ENCODE results near the gene RFC1.
"Not testable (repeated sequence)": the region's sequence is repeated elsewhere in the genome, so short reads cannot be mapped to it uniquely, and the experiment has no call there.

RFC1 gene

GRCh38 chr4:39304651-39305050 is 61.5 kb downstream of the RFC1 start:
- DNase-seq, result no peak

GRCh38 chr4:39303871-39304270 is 62.3 kb downstream of the RFC1 start:
- no peak for DNase-seq

- DNase-seq, result no peak
These were observed 63.3 kb downstream of the RFC1 start for GRCh38 chr4:39302901-39303300.

GRCh38 chr4:39295784-39296183 is 70.4 kb downstream of the RFC1 start:
- DNase-seq, result no peak

- not testable (repeated sequence) for DNase-seq
These were observed 73.7 kb downstream of the RFC1 start for GRCh38 chr4:39292433-39292832.

GRCh38 chr4:39291686-39292085 is 74.5 kb downstream of the RFC1 start:
- no peak for DNase-seq

- DNase-seq, result no peak
These were observed 78.9 kb downstream of the RFC1 start for GRCh38 chr4:39287223-39287622.

- DNase-seq, result no peak
These were observed 79.9 kb downstream of the RFC1 start for GRCh38 chr4:39286263-39286662.

- DNase-seq, result no peak
These were observed 80.3 kb downstream of the RFC1 start for GRCh38 chr4:39285853-39286252.

GRCh38 chr4:39285111-39285795 is 80.9 kb downstream of the RFC1 start:
- no peak for DNase-seq

- DNase-seq, result no peak
These were observed 85.4 kb downstream of the RFC1 start for GRCh38 chr4:39280770-39281169.

- no peak for DNase-seq
These were observed 86.7 kb downstream of the RFC1 start for GRCh38 chr4:39279416-39279815.

- no peak for DNase-seq
These were observed 87.7 kb downstream of the RFC1 start for GRCh38 chr4:39278476-39278875.

- DNase-seq, result not testable (repeated sequence)
These were observed 88.5 kb downstream of the RFC1 start for GRCh38 chr4:39277661-39278060.

- DNase-seq, result no peak
These were observed 91.7 kb downstream of the RFC1 start for GRCh38 chr4:39274503-39274902.

GRCh38 chr4:39263895-39264294 is 102.3 kb downstream of the RFC1 start:
- no peak for DNase-seq

GRCh38 chr4:39259571-39260330 is 106.4 kb downstream of the RFC1 start:
- no peak for DNase-seq

GRCh38 chr4:39256436-39256835 is 109.7 kb downstream of the RFC1 start:
- DNase-seq, result no peak

- DNase-seq, result no peak
These were observed 110.3 kb downstream of the RFC1 start for GRCh38 chr4:39255871-39256270.

GRCh38 chr4:39255266-39255665 is 110.9 kb downstream of the RFC1 start:
- DNase-seq, result no peak

GRCh38 chr4:39243462-39243861 is 122.7 kb downstream of the RFC1 start:
- DNase-seq, result no peak
